Panc1 (cell line): ENCODE results near the gene SLC12A4. TPM values are rescaled to one million over a fixed set of nuclear protein-coding genes. Genes with fewer than 3 reads are reported as not detected.

Experiments used
- ATAC-seq: fragments of 200-7000 bp; cut with Tn5 transposase; 2 replicates; pipeline ENCODE4 v1.9.1; 2020; ENCODE audit warnings: mild to moderate bottlenecking, moderate library complexity
- BruUV-seq: library from RNA; stranded (reverse); fragments of 400-500 nt; replicated peaks from 2 replicates; lab custom pipeline; 2021; lab: Mats Ljungman, UMichigan
- CTCF ChIA-PET: fragments of 300-600 bp; sonication (Branson Sonifier 250); formaldehyde crosslinking; loops from one replicate; lab custom pipeline; 2022; ENCODE audit warnings: antibody characterized with exemption; lab: Charles Lee
- POLR2A ChIA-PET: fragments of 300-600 bp; sonication (Branson Sonifier 250); formaldehyde crosslinking; loops from one replicate; lab custom pipeline; 2022; ENCODE audit warnings: antibody characterized with exemption; lab: Charles Lee
- DNase-seq: peaks from one replicate; pipeline ENCODE4 v3.0.0-alpha.2; 2010; ENCODE audit warnings: low read depth, low spot score
- H3K27ac ChIP-seq: 2 replicates; pipeline ENCODE4 v1.5.1; 2011; ENCODE audit warnings: mild to moderate bottlenecking, low read length, inconsistent platforms
- H3K27me3 ChIP-seq: fragments of 200-500 bp; sonication (Bioruptor generic); 2 replicates; pipeline ENCODE4 v1.6.0; 2014; ENCODE audit warnings: low read length, inconsistent platforms; ENCODE audit not compliant: control insufficient read depth, insufficient read depth
- H3K36me3 ChIP-seq: fragments of 200-500 bp; sonication (Bioruptor generic); 2 replicates; pipeline ENCODE4 v1.5.1; 2014; ENCODE audit warnings: inconsistent platforms, mild to moderate bottlenecking, low read length, moderate library complexity; ENCODE audit not compliant: control insufficient read depth, insufficient read depth
- H3K4me1 ChIP-seq: 2 replicates; pipeline ENCODE4 v1.5.1; 2011; ENCODE audit warnings: inconsistent platforms, mild to moderate bottlenecking, low read length, moderate library complexity; ENCODE audit not compliant: control insufficient read depth, insufficient read depth
- H3K4me3 ChIP-seq, 2 experiments: 2 replicates each; pipeline ENCODE4 v1.5.1; 2011 to 2012; ENCODE audit warnings: low read depth in 2 of 2, low read length in 2 of 2, mild to moderate bottlenecking in 2 of 2, inconsistent platforms in 1 of 2, moderate library complexity in 1 of 2
- H3K9me3 ChIP-seq: fragments of 200-500 bp; sonication (Bioruptor generic); 2 replicates; pipeline ENCODE4 v1.5.1; 2014; ENCODE audit warnings: low read depth, mild to moderate bottlenecking, inconsistent platforms, low read length, moderate library complexity; ENCODE audit not compliant: control insufficient read depth, insufficient read depth
- CTCF ChIP-seq: fragments of 450-650 bp; IDR thresholded peaks from 2 replicates; pipeline ENCODE4 v1.5.1; 2017; ENCODE audit warnings: mild to moderate bottlenecking
- POLR2AphosphoS5 ChIP-seq: IDR thresholded peaks from 2 replicates; pipeline ENCODE4 v1.6.1; 2012; ENCODE audit warnings: mild to moderate bottlenecking, low read depth, low read length, moderate library complexity
- REST ChIP-seq, 2 experiments: IDR thresholded peaks; 2 replicates each; pipeline ENCODE4 v1.6.1; 2011 to 2012; ENCODE audit warnings: low read depth in 2 of 2, control low read depth in 1 of 2, low read length in 1 of 2, mild to moderate bottlenecking in 1 of 2, moderate library complexity in 1 of 2; ENCODE audit not compliant: insufficient read depth in 1 of 2
- SIN3A ChIP-seq: IDR thresholded peaks from 2 replicates; pipeline ENCODE4 v1.6.1; 2012; ENCODE audit warnings: low read depth, mild to moderate bottlenecking, low read length, moderate library complexity, borderline replicate concordance; ENCODE audit not compliant: insufficient read depth
- TCF7L2 ChIP-seq: IDR thresholded peaks from 2 replicates; pipeline ENCODE4 v1.6.1; 2011; ENCODE audit warnings: mild to moderate bottlenecking, low read depth, low read length, inconsistent platforms
- in situ Hi-C: cut with HindIII; loops from 2 replicates; pipeline ENCODE4 v1.10.0; 2016; ENCODE audit warnings: low sequenced_read_pairs, low pct_unique_long_range_greater_than_20kb
- intact Hi-C: fragments of 100-400 bp; cut with micrococcal nuclease; formaldehyde crosslinking; loops from one replicate; pipeline ENCODE4 v1.10.0; 2022; ENCODE audit not compliant: unreplicated experiment
- total RNA-seq: library from RNA; stranded (reverse); gene quantifications from one replicate; pipeline ENCODE4 v1.2.1, GENCODE V29; 2021; ENCODE audit not compliant: unreplicated experiment

The SLC12A4 gene
- total RNA-seq, 1 experiment from 2014 or later, result 31.8 TPM

GRCh38 chr16:67928561-67929364 is 39.7 kb downstream of the SLC12A4 start:
- Histone ChIP-seq H3K27ac (no peak overlapping the region), H3K4me1 (no peaks in the 10 kb centered on the region), H3K4me3 (no peak overlapping the region), H3K9me3 (no peaks in the 10 kb centered on the region), H3K27me3 (no peaks in the 10 kb centered on the region), H3K36me3 (no peaks in the 10 kb centered on the region)
- BruUV-seq, result no TSS peak
- intact Hi-C loops (loop anchor here (5.0 kb wide), 1 partner anchor 256 kb away; no protein-coding TSS in a partner anchor), in situ Hi-C loops (no loop called here)
- POLR2A ChIA-PET, result no interaction called here
- peak; percentile 41 for DNase-seq
- CTCF ChIA-PET, result interaction anchor here (0.5 to 1.0 kb wide), 2 partner anchors 112 to 1332 kb away, joined by 3 to 5 read pairs; no protein-coding TSS in a partner anchor
- ATAC-seq, result peak; percentile 84
- no peak for TF ChIP-seq TCF7L2
- TF ChIP-seq SIN3A, result no peak
- TF ChIP-seq CTCF, result peak; percentile 91

GRCh38 chr16:67928147-67928546 is 40.3 kb downstream of the SLC12A4 start:
- POLR2A ChIA-PET, result no interaction called here
- in situ Hi-C loops, result no loop called here
- intact Hi-C loops, result loop anchor here (5.0 kb wide), 1 partner anchor 256 kb away; no protein-coding TSS in a partner anchor
- Histone ChIP-seq H3K27ac (no peak overlapping the region), H3K4me3 (no peak overlapping the region), H3K9me3 (no peaks in the 10 kb centered on the region), H3K4me1 (no peaks in the 10 kb centered on the region), H3K36me3 (no peaks in the 10 kb centered on the region), H3K27me3 (no peaks in the 10 kb centered on the region)
- CTCF ChIA-PET, result interaction anchor here (1.0 kb wide), 1 partner anchor 111 kb away, joined by 5 read pairs; no protein-coding TSS in a partner anchor
- TF ChIP-seq REST (IDR thresholded peaks at IDR 0.05; ENCODE audit: insufficient read depth in 1 of 2, low read depth in 2 of 2, low read length in 1 of 2) (no peak), CTCF (no peak), SIN3A (no peak), TCF7L2 (no peak), POLR2AphosphoS5 (no peak)
- DNase-seq (no peak), ATAC-seq (no peak)
- BruUV-seq, result no TSS peak
